HepG2 (cell line): ENCODE results near the gene GPR42. TPM values are rescaled to one million over a fixed set of nuclear protein-coding genes. Genes with fewer than 3 reads are reported as not detected.

Source experiments
- AHR ChIP-seq: IDR thresholded peaks from 2 replicates; pipeline ENCODE4 v1.6.1; 2018; ENCODE audit warnings: missing genetic modification reagents, missing compliant biosample characterization
- ATAD3A ChIP-seq: sonication (generic); formaldehyde crosslinking; IDR thresholded peaks from 2 replicates; pipeline ENCODE4 v1.4.0; 2020; ENCODE audit warnings: missing genetic modification reagents
- CAMTA2 ChIP-seq: sonication (generic); formaldehyde crosslinking; IDR thresholded peaks from 2 replicates; pipeline ENCODE4 v1.4.0; 2020; ENCODE audit warnings: mild to moderate bottlenecking, missing genetic modification reagents, borderline replicate concordance
- CBX2 ChIP-seq, 2 experiments: fragments of 200-600 bp in 1 of 2; sonication (generic); formaldehyde crosslinking in 1 of 2; IDR thresholded peaks; 2 replicates each; pipeline versions ENCODE4 v1.7.0 to v1.8.1; 2018 to 2022; ENCODE audit warnings: low read depth in 2 of 2, low read length in 1 of 2, mild to moderate bottlenecking in 1 of 2, missing genetic modification reagents in 1 of 2
- FOXA1 ChIP-seq, 2 experiments: fragments of 450-650 bp in 1 of 2; sonication (generic) in 1 of 2; formaldehyde crosslinking in 1 of 2; IDR thresholded peaks; 2 replicates each; pipeline versions ENCODE4 v1.4.0 to v1.6.1; 2016 to 2020; ENCODE audit warnings: missing genetic modification reagents in 1 of 2
- GTF3A ChIP-seq: sonication (generic); formaldehyde crosslinking; conservative IDR thresholded peaks from 2 replicates; pipeline ENCODE4 v1.4.0; 2020; ENCODE audit warnings: mild to moderate bottlenecking, missing genetic modification reagents
- HMG20A ChIP-seq: IDR thresholded peaks from 2 replicates; pipeline ENCODE4 v1.6.1; 2016; ENCODE audit warnings: borderline replicate concordance
- KDM3A ChIP-seq: IDR thresholded peaks from 2 replicates; pipeline ENCODE4 v1.6.1; 2018; ENCODE audit warnings: low read depth, missing compliant biosample characterization
- MATR3 ChIP-seq: sonication (generic); formaldehyde crosslinking; IDR thresholded peaks from 2 replicates; pipeline ENCODE4 v1.4.0; 2020; ENCODE audit warnings: missing genetic modification reagents
- NBN ChIP-seq: fragments of 450-650 bp; conservative IDR thresholded peaks from 2 replicates; pipeline ENCODE4 v1.6.1; 2017
- PAX8 ChIP-seq: sonication (generic); formaldehyde crosslinking; IDR thresholded peaks from 2 replicates; pipeline ENCODE4 v1.8.0; 2022; ENCODE audit warnings: mild to moderate bottlenecking, missing genetic modification reagents, borderline replicate concordance
- RELA ChIP-seq: sonication (generic); formaldehyde crosslinking; IDR thresholded peaks from 2 replicates; pipeline ENCODE4 v1.4.0; 2020; ENCODE audit warnings: missing genetic modification reagents
- ZC3H13 ChIP-seq: sonication (generic); formaldehyde crosslinking; IDR thresholded peaks from 2 replicates; pipeline ENCODE4 v1.8.1; 2023; ENCODE audit warnings: mild to moderate bottlenecking, missing genetic modification reagents, moderate library complexity
- ZFP37 ChIP-seq: sonication (generic); formaldehyde crosslinking; IDR thresholded peaks from 2 replicates; pipeline ENCODE4 v1.4.0; 2020; ENCODE audit warnings: missing genetic modification reagents, borderline replicate concordance
- ZIK1 ChIP-seq: sonication (generic); formaldehyde crosslinking; IDR thresholded peaks from 2 replicates; pipeline ENCODE4 v1.5.0; 2020; ENCODE audit warnings: mild to moderate bottlenecking, low read depth, missing genetic modification reagents, borderline replicate concordance
- ZNF337 ChIP-seq: sonication (generic); formaldehyde crosslinking; IDR thresholded peaks from 2 replicates; pipeline ENCODE4 v1.5.1; 2020; ENCODE audit warnings: missing genetic modification reagents, low read depth, mild to moderate bottlenecking, borderline replicate concordance
- ZNF501 ChIP-seq: sonication (generic); formaldehyde crosslinking; IDR thresholded peaks from 2 replicates; pipeline ENCODE4 v1.5.1; 2020; ENCODE audit warnings: mild to moderate bottlenecking, moderate library complexity, missing genetic modification reagents
- ZNF557 ChIP-seq: sonication (generic); formaldehyde crosslinking; IDR thresholded peaks from 2 replicates; pipeline ENCODE4 v1.4.0; 2020; ENCODE audit warnings: missing genetic modification reagents
- ZNF570 ChIP-seq: sonication (generic); formaldehyde crosslinking; IDR thresholded peaks from 2 replicates; pipeline ENCODE4 v1.4.0; 2020; ENCODE audit warnings: mild to moderate bottlenecking, missing genetic modification reagents, borderline replicate concordance
- ZNF652 ChIP-seq: IDR thresholded peaks from 2 replicates; pipeline ENCODE4 v1.6.1; 2016; ENCODE audit warnings: low read depth, borderline replicate concordance
- ZUFSP ChIP-seq: sonication (generic); formaldehyde crosslinking; IDR thresholded peaks from 2 replicates; pipeline ENCODE4 v1.9.0; 2021; ENCODE audit warnings: missing genetic modification reagents, mild to moderate bottlenecking, borderline replicate concordance
- polyA plus RNA-seq, 8 experiments: library from polyadenylated mRNA; depleted of rRNA in 3 of 8; stranded (reverse) in 7 of 8; unstranded in 1 of 8; fragments of >200 nt; fragmentation: Illumina TruSeq in 4 of 8; extraction: Trizol in 4 of 8; gene quantifications; 2 replicates each; pipeline versions ENCODE4 v1.2.1 to v1.2.3, GENCODE V29; 2011 to 2016; ENCODE audit warnings: low read depth in 4 of 8, missing spikeins in 1 of 8, mixed read lengths in 1 of 8; ENCODE audit not compliant: insufficient read depth in 1 of 8
- total RNA-seq, 5 experiments: library from RNA; depleted of rRNA; stranded (reverse); fragments of >200 nt; fragmentation: Illumina TruSeq; extraction: Trizol; gene quantifications; 2 replicates each; pipeline ENCODE4 v1.2.3, GENCODE V29; 2016; ENCODE audit warnings: low read depth in 1 of 5
- TF ChIP-seq, protein P1 (sequence below): sonication (generic); formaldehyde crosslinking; IDR thresholded peaks from 2 replicates; pipeline ENCODE4 v1.4.0; 2020; ENCODE audit warnings: missing genetic modification reagents
- TF ChIP-seq, protein P2 (sequence below): sonication (generic); formaldehyde crosslinking; IDR thresholded peaks from 2 replicates; pipeline ENCODE4 v1.8.0; 2022; ENCODE audit warnings: missing genetic modification reagents, mild to moderate bottlenecking, inconsistent platforms, borderline replicate concordance

The GPR42 gene
- total and polyA plus RNA-seq, 2 of the 13 experiments (the other 11 are each of a cell fraction or from before 2014, with no cell fraction given): not detected

GRCh38 chr19:35380450-35381124 is 9.7 kb downstream of the GPR42 start (continued):
- TF ChIP-seq ATAD3A (CRISPR knock-in tag) (no peak), ZNF501 (no peak), NBN (no peak), ZNF337 (no peak), ZNF557 (CRISPR knock-in tag) (no peak), KDM3A (no peak), AHR (no peak), GTF3A (CRISPR knock-in tag) (no peak), ZFP37 (no peak), ZIK1 (CRISPR knock-in tag) (no peak), CAMTA2 (CRISPR knock-in tag) (no peak), ZUFSP (no peak), ZC3H13 (CRISPR knock-in tag) (no peak), ZNF570 (no peak), HMG20A (peak; percentile 71; the same call in 1 of the 2 replicates), ZNF652 (peak; percentile 14), PAX8 (CRISPR knock-in tag) (no peak), MATR3 (CRISPR knock-in tag) (no peak), RELA (no peak), CBX2 (IDR thresholded peaks at IDR 0.05; ENCODE audit: low read depth, low read length) (no peak), CBX2 (CRISPR knock-in tag; IDR thresholded peaks at IDR 0.05; ENCODE audit: low read depth) (0 out of 2 replicates have a peak, but pooled peaks have one; percentile 22), FOXA1 (IDR thresholded peaks at IDR 0.05) (no peak), FOXA1 (CRISPR knock-in tag; IDR thresholded peaks at IDR 0.05) (peak; percentile 73)
- TF ChIP-seq, protein P1, sequence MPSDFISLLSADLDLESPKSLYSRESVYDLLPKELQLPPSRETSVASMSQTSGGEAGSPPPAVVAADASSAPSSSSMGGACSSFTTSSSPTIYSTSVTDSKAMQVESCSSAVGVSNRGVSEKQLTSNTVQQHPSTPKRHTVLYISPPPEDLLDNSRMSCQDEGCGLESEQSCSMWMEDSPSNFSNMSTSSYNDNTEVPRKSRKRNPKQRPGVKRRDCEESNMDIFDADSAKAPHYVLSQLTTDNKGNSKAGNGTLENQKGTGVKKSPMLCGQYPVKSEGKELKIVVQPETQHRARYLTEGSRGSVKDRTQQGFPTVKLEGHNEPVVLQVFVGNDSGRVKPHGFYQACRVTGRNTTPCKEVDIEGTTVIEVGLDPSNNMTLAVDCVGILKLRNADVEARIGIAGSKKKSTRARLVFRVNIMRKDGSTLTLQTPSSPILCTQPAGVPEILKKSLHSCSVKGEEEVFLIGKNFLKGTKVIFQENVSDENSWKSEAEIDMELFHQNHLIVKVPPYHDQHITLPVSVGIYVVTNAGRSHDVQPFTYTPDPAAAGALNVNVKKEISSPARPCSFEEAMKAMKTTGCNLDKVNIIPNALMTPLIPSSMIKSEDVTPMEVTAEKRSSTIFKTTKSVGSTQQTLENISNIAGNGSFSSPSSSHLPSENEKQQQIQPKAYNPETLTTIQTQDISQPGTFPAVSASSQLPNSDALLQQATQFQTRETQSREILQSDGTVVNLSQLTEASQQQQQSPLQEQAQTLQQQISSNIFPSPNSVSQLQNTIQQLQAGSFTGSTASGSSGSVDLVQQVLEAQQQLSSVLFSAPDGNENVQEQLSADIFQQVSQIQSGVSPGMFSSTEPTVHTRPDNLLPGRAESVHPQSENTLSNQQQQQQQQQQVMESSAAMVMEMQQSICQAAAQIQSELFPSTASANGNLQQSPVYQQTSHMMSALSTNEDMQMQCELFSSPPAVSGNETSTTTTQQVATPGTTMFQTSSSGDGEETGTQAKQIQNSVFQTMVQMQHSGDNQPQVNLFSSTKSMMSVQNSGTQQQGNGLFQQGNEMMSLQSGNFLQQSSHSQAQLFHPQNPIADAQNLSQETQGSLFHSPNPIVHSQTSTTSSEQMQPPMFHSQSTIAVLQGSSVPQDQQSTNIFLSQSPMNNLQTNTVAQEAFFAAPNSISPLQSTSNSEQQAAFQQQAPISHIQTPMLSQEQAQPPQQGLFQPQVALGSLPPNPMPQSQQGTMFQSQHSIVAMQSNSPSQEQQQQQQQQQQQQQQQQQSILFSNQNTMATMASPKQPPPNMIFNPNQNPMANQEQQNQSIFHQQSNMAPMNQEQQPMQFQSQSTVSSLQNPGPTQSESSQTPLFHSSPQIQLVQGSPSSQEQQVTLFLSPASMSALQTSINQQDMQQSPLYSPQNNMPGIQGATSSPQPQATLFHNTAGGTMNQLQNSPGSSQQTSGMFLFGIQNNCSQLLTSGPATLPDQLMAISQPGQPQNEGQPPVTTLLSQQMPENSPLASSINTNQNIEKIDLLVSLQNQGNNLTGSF: no peak
- TF ChIP-seq, protein P2, sequence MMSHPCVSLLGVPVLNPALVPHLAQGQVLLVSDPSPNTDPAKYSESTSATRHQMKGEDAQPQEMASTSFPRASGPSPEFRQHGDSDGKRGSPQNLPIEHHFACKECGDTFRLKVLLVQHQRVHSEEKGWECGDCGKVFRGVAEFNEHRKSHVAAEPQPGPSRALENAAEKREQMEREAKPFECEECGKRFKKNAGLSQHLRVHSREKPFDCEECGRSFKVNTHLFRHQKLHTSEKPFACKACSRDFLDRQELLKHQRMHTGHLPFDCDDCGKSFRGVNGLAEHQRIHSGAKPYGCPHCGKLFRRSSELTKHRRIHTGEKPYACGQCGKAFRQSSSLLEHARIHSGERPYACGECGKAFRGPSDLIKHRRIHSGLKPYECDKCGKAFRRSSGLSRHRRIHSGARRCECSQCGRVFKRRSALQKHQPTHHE (CRISPR knock-in tag): no peak
